Activated CD4-positive, alpha-beta T cell treated with anti-CD3 and anti-CD28 coated beads, Interleukin-2, Interleukin-6, amounts not matched to agents 100 ng/mL and 50 ng/mL, durations not matched to agents 16 hours and 8 hours (primary cell): ENCODE data around the gene FOXN3.

ENCODE experiments used
- DNase-seq: peaks from one replicate; pipeline ENCODE4 v3.0.0-alpha.2; 2020

Gene FOXN3

DNA sequence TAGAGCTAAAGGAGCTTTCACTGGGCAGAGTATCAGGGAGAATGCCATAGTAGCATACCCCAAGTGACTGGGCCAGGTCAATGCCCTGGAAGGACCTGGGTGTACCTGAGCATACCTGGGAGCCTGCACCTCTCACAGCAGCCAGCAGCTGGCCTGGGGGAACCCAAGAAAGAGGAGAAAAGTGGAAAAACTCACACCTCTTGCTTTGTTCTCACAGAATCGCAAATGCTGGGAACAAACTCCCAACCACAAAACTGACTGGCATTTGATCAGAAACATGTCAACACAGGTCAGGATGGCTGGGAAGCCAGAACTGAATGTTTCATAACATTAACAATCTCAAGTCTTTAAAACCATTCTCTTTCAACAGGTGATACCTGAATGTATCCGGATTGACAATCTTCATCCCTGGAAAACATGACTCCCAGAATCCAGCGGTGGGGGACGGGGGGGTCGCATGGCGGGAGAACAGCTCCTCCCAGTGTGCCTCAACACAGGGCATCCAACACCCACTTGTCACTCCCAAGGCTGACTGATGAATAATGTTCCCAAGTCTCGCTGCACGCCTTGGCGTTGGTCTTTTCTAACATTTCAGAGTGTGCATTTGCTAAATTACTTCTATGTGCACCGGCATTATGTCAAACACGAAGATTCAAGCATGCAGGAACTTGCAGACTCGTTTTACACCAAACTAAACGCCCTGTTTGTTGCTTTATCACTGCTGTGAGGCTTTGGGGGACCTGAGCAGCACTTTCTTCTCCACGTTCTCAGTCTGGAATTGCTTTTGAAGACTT is 7.9 kb downstream of the FOXN3 start:
- no peak for DNase-seq

GRCh38 chr14:89407856-89408255 is 9.2 kb downstream of the FOXN3 start:
- DNase-seq: peak; percentile 37

GRCh38 chr14:89406941-89407340 is 10.1 kb downstream of the FOXN3 start:
- DNase-seq: no peak

DNA sequence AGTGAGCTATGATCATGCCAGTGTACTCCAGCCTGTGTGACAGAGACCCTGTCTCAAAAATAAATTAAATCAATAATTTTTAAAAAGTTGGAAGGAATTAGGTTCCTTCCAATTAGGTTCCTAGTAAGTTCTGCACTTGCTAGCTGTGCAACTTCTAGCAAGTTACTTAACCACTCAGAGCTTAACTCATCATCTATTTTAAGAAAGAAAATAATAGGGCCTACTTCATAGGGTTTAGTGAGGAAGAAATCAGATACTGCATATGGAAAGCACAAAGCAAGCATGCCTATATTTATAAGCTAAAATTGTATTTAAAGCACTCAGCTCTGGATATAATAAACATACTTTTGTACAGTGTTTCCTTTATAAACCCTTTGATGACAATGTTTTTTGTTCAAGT is 10.7 kb downstream of the FOXN3 start:
- no peak for DNase-seq

GRCh38 chr14:89405712-89406111 is 11.3 kb downstream of the FOXN3 start:
- DNase-seq: no peak

DNA sequence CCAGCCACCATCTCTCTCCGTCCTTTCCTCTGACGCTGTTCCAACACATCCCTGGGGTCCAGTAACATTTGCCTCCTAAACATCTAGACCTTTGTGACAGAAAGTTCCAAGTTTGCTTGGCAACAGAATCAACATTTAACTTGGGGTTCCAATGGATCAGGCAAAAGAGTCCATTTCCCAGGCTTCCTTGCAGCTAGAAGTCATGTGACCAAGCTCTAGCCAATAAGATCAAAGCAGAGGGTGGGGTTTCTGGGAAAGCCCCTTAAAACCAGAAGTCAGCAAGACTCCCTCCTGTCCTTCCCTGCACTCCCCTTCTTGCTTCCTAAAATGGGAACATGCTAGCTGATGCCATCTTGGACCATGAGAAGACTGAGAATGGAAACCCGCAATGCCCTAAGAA is 14.7 kb downstream of the FOXN3 start:
- DNase-seq: no peak

GRCh38 chr14:89401761-89402160 is 15.3 kb downstream of the FOXN3 start:
- no peak for DNase-seq

GRCh38 chr14:89401241-89401640 is 15.8 kb downstream of the FOXN3 start:
- DNase-seq: no peak

GRCh38 chr14:89400529-89400928 is 16.5 kb downstream of the FOXN3 start:
- DNase-seq: no peak

- DNase-seq: no peak
Observed at GRCh38 chr14:89399594-89400068, 17.4 kb downstream of the FOXN3 start.

DNA sequence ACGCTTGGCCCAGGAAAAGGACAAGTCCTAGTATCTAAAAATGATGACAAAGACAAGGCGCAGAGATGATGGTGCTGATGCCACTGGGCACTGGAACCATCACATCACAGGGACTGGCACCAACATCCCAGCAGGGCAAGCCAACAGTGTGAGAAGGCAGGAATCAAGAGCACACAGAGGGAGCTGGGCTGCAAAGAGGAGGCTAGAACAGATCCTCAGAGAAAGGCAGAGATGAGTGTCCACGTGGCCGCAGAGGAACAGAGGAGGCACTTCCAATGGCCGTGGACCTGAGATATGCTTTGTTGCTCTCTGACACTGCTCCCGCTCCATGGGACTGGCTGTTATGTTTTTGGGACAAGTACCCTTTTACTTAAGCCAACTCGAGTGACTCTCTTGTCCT is 17.9 kb downstream of the FOXN3 start:
- DNase-seq: no peak

- no peak for DNase-seq
Observed at GRCh38 chr14:89397569-89398230, 19.3 kb downstream of the FOXN3 start.

DNA sequence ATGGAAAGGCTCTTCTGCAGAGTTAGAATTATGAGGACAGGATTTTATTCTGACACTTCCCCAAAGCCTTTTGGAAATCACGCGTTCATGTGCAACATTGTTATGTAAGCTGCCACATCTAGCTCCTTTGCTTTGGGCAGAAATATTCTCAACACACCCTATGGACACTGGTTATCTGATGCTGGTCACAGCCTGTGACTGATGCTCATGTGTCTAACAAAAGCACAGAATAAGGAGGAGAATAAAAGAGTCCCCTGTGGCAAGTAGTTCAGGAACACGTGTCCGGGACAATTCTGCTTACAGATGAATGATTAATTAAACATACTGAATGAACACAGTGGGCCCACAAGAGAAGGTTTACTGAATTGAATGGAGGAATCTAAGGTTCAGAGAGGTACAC is 22.1 kb downstream of the FOXN3 start:
- DNase-seq: no peak

GRCh38 chr14:89393222-89393745 is 23.7 kb downstream of the FOXN3 start:
- DNase-seq: no peak

GRCh38 chr14:89392181-89392580 is 24.9 kb downstream of the FOXN3 start:
- DNase-seq: no peak

- no peak for DNase-seq
Observed at GRCh38 chr14:89391556-89391955, 25.5 kb downstream of the FOXN3 start.

DNA sequence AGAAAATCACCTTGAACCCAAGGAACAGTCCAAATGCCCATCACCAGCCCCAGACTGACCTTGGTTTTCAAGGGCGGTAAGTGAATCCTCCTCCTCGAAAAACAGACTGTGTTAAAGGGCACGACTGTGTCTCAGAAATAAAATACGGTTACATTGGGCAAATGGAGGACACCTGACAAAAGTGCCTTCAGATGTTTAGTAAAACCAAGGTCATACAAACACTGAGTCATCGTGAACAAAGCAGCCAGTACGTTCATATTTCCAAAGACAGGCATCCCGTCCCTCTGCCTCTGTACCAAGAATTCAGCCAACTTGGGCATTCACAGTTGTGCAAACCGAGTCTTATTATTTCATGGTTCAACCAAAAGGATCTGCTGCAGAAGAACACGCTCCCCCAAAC is 25.9 kb downstream of the FOXN3 start:
- DNase-seq: no peak

DNA sequence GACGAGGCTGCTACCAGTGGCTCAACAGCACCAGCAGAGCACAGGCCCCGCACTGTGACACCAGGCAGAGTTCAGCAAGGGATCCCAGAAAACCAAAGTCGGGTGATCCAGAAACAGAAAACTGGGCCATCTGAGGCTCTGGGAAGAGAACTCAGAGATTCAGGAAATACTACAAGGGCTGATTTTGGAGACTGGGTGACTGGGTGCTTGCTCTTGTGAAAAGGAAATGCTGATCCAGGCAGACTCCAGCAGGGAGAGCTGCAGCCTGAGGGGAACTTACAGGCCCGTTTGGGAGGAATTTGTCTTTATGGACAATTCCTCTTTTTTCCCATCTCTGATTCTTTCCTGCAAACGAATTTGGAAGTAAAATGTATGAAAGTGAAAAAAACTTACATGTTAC is 28.2 kb downstream of the FOXN3 start:
- no peak for DNase-seq

DNA sequence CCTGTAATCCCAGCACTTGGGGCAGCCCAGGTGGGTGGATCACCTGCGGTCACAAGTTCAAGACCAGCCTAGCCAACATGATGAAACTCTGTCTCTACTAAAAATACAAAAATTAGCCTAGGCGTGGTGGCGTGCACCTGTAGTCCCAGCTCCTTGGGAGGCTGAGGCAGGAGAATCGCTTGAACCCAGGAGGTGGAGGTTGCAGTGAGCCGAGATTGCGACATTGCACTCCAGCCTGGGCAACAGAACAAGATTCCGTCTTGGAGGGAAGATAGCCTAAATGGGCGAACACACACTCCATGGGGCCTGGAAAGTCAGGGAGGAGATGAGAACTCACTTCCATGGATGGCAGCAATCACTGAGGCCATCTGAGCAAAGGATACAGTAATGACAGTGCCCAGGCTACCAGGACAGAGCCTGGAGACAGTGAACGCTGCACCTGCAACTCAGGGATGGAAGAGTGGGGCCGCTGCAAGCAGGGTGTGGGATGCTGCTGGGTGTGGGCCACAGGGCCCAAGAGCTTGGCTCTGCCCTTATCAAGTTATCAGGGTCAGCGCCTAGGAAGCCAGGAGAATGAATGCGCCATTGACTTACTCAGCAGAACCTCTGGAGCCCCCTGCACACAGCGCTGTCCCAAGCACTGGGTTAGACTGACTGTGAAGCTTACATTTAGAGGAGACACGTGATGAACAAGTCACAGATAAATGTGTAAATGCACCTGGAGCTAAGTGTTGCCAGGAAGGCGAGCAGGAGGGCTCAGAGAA is 28.9 kb downstream of the FOXN3 start:
- no peak for DNase-seq

DNA sequence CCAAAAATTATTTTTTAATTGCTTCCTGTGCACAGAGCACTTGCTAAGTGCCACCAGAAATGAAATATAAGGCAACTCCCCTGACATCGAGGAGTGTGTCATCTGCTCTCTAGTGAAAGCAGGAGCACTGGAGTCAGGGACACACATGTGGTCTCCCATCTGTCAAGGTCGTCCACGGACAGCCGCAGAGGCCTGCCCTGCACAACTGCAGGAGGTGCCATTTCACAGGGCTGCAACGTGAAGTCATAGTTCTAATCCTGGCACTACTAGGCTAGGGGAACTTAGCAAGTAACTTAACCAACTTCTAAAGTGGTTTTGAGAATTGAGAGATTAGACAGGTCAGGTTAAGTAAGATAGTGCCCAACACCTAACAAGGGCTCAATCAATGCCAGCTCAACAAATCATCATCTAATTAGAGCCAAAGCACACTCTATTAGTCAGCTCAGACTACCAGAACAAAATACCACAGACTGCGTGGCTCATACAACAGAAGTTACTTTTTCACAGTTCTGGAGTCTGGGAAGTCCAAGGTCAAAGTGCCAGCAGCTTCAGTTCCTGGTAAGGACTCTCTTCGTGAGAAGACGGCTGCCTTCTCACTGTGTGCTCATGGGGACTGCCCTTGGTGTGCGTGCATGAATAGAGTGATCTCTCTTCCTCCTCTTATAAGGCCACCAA is 30.7 kb downstream of the FOXN3 start:
- DNase-seq: no peak

GRCh38 chr14:89384636-89385035 is 32.4 kb downstream of the FOXN3 start:
- DNase-seq: no peak

GRCh38 chr14:89384023-89384422 is 33.0 kb downstream of the FOXN3 start:
- DNase-seq: no peak
